Measurements from ENCODE around the gene ZNF608. TPM values are rescaled to one million over a fixed set of nuclear protein-coding genes. Genes with fewer than 3 reads are reported as not detected.

ZNF608 gene
- total and polyA plus RNA-seq, 4 donors: 1.4 to 7.6 (median 3.2) TPM

GRCh38 chr5:124720593-124720992, 25.8 kb downstream of the ZNF608 start:
- H3K4me1 ChIP-seq (ENCODE audit: control insufficient read depth in 4 of 4, insufficient read depth in 4 of 4, low read length in 3 of 4): peaks cover 4 to 19% (median 6%) of the 10 kb centered on the region in 4 donors
- H3K9ac ChIP-seq (ENCODE audit: low read depth in 1 of 2, low read length in 2 of 2): no peak overlapping the region
- TF ChIP-seq ZBTB33 (IDR thresholded peaks at IDR 0.05): no peak
- TF ChIP-seq EGR1 (IDR thresholded peaks at IDR 0.05; ENCODE audit: low read depth in 2 of 2): no peak
- TF ChIP-seq SP1 (IDR thresholded peaks at IDR 0.05): no peak
- TF ChIP-seq NR2F2 (IDR thresholded peaks at IDR 0.05): no peak
- no peak for TF ChIP-seq ATF3 (IDR thresholded peaks at IDR 0.05)
- no peak for TF ChIP-seq YY1 (IDR thresholded peaks at IDR 0.05)
- no peak for TF ChIP-seq TAF1 (conservative IDR thresholded peaks at IDR 0.05)
- TF ChIP-seq FOXA2 (IDR thresholded peaks at IDR 0.05): no peak
- TF ChIP-seq HNF4G (IDR thresholded peaks at IDR 0.05): no peak
- TF ChIP-seq HNF4A (conservative IDR thresholded peaks at IDR 0.05): no peak
- TF ChIP-seq RAD21 (IDR thresholded peaks at IDR 0.05): no peak
- no peak for DNase-seq (ENCODE audit: low spot score)
- no peak overlapping the region for H3K4me3 ChIP-seq (ENCODE audit: low read depth in 1 of 3, low read length in 3 of 3)
- H3K9me3 ChIP-seq (ENCODE audit: control insufficient read depth in 4 of 4, low read length in 3 of 4): no peaks in the 10 kb centered on the region
- H3K27me3 ChIP-seq (ENCODE audit: control insufficient read depth in 4 of 4, insufficient read depth in 4 of 4, low read length in 3 of 4): no peaks in the 10 kb centered on the region
- no peak overlapping the region for H3K27ac ChIP-seq (ENCODE audit: low read depth in 1 of 2, low read length in 2 of 2)
- WGBS: 62% methylated on average over 4 of the region's 4 CpGs
- no peaks in the 10 kb centered on the region for H3K36me3 ChIP-seq (ENCODE audit: control insufficient read depth in 4 of 4, insufficient read depth in 3 of 4, low read depth in 1 of 4, low read length in 3 of 4)

- no peak overlapping the region for H3K9ac ChIP-seq (ENCODE audit: low read depth in 1 of 2, low read length in 2 of 2)
- no peak overlapping the region for H3K27ac ChIP-seq (ENCODE audit: low read depth in 1 of 2, low read length in 2 of 2)
- TF ChIP-seq JUND (IDR thresholded peaks at IDR 0.05) (no peak), HNF4A (conservative IDR thresholded peaks at IDR 0.05) (no peak), FOXA2 (IDR thresholded peaks at IDR 0.05) (no peak), GABPA (IDR thresholded peaks at IDR 0.05 in 1 of 2, conservative IDR thresholded peaks at IDR 0.05 in 1 of 2) (no peak), ZBTB33 (IDR thresholded peaks at IDR 0.05) (no peak), YY1 (IDR thresholded peaks at IDR 0.05) (no peak), FOXA1 (IDR thresholded peaks at IDR 0.05) (no peak), SP1 (IDR thresholded peaks at IDR 0.05) (no peak)
- TF ChIP-seq, protein P1, sequence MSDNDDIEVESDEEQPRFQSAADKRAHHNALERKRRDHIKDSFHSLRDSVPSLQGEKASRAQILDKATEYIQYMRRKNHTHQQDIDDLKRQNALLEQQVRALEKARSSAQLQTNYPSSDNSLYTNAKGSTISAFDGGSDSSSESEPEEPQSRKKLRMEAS (IDR thresholded peaks at IDR 0.05): no peak
- no peak for DNase-seq (ENCODE audit: low spot score)
- WGBS: 86% methylated on average over 4 of the region's 4 CpGs
- no peaks in the 10 kb centered on the region for H3K36me3 ChIP-seq (ENCODE audit: control insufficient read depth in 4 of 4, insufficient read depth in 3 of 4, low read depth in 1 of 4, low read length in 3 of 4)
- H3K4me1 ChIP-seq (ENCODE audit: control insufficient read depth in 4 of 4, insufficient read depth in 4 of 4, low read length in 3 of 4): peaks cover 2 to 12% (median 6%) of the 10 kb centered on the region in 4 donors
- no peak overlapping the region for H3K4me3 ChIP-seq (ENCODE audit: low read depth in 1 of 3, low read length in 3 of 3)
- no peaks in the 10 kb centered on the region for H3K27me3 ChIP-seq (ENCODE audit: control insufficient read depth in 4 of 4, insufficient read depth in 4 of 4, low read length in 3 of 4)
- H3K9me3 ChIP-seq (ENCODE audit: control insufficient read depth in 4 of 4, low read length in 3 of 4): no peaks in the 10 kb centered on the region
Observed at GRCh38 chr5:124719113-124719967, 27.1 kb downstream of the ZNF608 start.

Data from liver (tissue), 9 donors.